HFF-Myc (cell line): ENCODE results near the gene PALD1.

Source experiments
- DNase-seq: peaks from one replicate; pipeline ENCODE4 v3.0.0-alpha.2; 2011; ENCODE audit warnings: low read depth; ENCODE audit errors: extremely low read depth
- H3K4me3 ChIP-seq: replicated peaks from 2 replicates; pipeline ENCODE4 v1.5.1; 2011; ENCODE audit warnings: low read depth, mild to moderate bottlenecking, control low read depth, low read length
- CTCF ChIP-seq: IDR thresholded peaks from 2 replicates; pipeline ENCODE4 v1.5.1; 2012; ENCODE audit warnings: mild to moderate bottlenecking, low read depth, low read length, control low read depth; ENCODE audit errors: missing control alignments

PALD1 gene

GRCh38 chr10:70549962-70550458 lies 71.4 kb downstream of the PALD1 start:
- no peak overlapping the region for H3K4me3 ChIP-seq
- TF ChIP-seq CTCF, result peak; percentile 86
- peak; percentile 31 for DNase-seq

DNA sequence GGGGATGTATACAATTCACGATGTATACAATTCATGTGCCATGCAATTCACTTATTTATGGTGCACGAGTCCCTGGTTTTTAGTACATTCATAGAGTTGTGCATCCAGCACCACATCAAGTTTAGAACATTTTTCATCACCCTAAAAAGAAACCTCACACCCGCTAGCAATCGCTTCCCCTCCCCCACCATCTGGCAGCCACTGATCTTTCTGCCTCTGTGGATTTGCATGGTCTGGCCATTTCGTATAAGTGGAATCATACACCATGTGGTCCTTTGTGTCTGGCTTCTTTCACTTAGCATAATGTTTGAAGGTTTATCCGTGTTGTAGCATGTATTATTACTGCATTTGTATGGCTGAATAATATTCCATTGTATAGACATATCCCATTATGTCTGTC lies 71.9 kb downstream of the PALD1 start:
- no peak overlapping the region for H3K4me3 ChIP-seq
- TF ChIP-seq CTCF, result no peak
- DNase-seq, result no peak

DNA sequence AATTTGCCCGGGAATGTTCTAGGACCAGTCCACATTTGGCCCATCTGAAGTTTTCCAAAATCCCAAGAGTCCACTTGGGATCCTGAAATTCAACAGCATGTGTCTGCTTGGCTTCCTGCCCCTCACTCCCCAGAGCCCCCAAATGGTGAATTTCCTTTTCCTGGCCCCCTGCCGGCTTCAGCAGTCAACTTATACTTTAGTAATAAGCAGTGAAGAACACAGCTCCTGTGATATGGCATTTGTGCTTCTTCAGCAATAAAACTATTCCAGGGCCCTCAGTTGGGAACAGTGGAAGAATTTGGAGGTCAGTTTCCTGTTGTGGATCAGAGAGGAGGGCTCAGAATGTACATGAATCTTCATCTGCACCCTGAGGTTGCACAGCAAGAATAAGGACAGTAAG lies 72.9 kb downstream of the PALD1 start:
- TF ChIP-seq CTCF, result no peak
- no peak overlapping the region for H3K4me3 ChIP-seq
- no peak for DNase-seq

- H3K4me3 ChIP-seq, result no peak overlapping the region
- no peak for TF ChIP-seq CTCF
- DNase-seq, result peak; percentile 75
These were observed 73.4 kb downstream of the PALD1 start for GRCh38 chr10:70551971-70552422.

GRCh38 chr10:70552586-70552985 lies 74.0 kb downstream of the PALD1 start:
- DNase-seq, result peak; percentile 60
- H3K4me3 ChIP-seq, result no peak overlapping the region
- no peak for TF ChIP-seq CTCF

DNA sequence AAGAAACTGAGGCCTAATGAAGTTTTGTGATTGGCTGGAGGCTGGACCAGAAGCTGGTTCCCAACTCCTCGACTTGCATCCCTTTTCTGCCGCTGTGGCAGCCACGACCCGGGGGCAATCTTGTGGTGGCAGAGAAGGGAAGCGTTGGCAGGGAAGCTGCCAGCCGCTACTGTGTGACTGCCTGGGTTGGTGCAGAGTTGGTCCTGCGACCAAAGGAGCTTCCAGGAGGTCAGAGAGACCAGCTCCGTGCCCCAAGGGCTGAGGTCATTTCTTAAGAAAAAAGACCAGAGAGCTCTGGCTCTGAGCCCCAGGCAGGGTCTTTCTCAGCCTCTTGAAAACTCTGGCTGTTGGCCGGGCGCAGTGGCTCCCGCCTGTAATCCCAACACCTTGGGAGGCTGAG lies 76.8 kb downstream of the PALD1 start:
- no peak overlapping the region for H3K4me3 ChIP-seq
- no peak for TF ChIP-seq CTCF
- no peak for DNase-seq
